Activated T-cell treated with anti-CD3 and anti-CD28 coated beads, Interleukin-2, amount 50 U/mL, for 72 hours (primary cell): ENCODE data around the gene HMSD. TPM values are rescaled to one million over a fixed set of nuclear protein-coding genes. Genes with fewer than 3 reads are reported as not detected.

Source experiments
- total RNA-seq, 2 donors: library from RNA; stranded (reverse); gene quantifications; one replicate each; pipeline ENCODE4 v1.2.3, GENCODE V29; 2022

The HMSD gene
- total RNA-seq, 2 donors from 2014 or later = 65.8 to 68.8 TPM

Other genes starting within 250 kb of the HMSD start
- not detected for gene SERPINB11, start 246.3 kb upstream of the HMSD start, total RNA-seq
- gene SERPINB7, start 173.9 kb upstream of the HMSD start, total RNA-seq = not detected
- gene SERPINB2, start 61.6 kb upstream of the HMSD start, total RNA-seq = not detected
- 1 to 10 TPM; 1.5 to 2.8 TPM for gene SERPINB10, start 41.3 kb upstream of the HMSD start, total RNA-seq
- gene SERPINB8, start 20.8 kb downstream of the HMSD start, total RNA-seq = 10 to 100 TPM; 18.6 to 28.8 TPM
- gene LINC00305, start 199.8 kb downstream of the HMSD start, total RNA-seq = not detected